Body of pancreas (tissue), 4 donors: ENCODE data around the gene FAM186B.

Experiments used
- CTCF ChIP-seq, 7 experiments: fragments of 450-650 bp in 4 of 7; fragments of 200-600 bp in 3 of 7; sonication (generic) in 3 of 7; IDR thresholded peaks; one replicate each; pipeline ENCODE4 v1.5.1; 2016 to 2019; ENCODE audit warnings: antibody characterized with exemption in 7 of 7
- POLR2A ChIP-seq, 3 donors: fragments of 450-650 bp; IDR thresholded peaks; one replicate each; pipeline ENCODE4 v1.6.1; 2016; ENCODE audit warnings: antibody characterized with exemption in 3 of 3, mild to moderate bottlenecking in 2 of 3

GRCh38 chr12:49584591-49584990 is 20.8 kb downstream of the FAM186B start:
- TF ChIP-seq CTCF (IDR thresholded peaks at IDR 0.05) = no peak
- no peak for TF ChIP-seq POLR2A (IDR thresholded peaks at IDR 0.05)
